ENCODE data around the gene HOXD9. TPM values are rescaled to one million over a fixed set of nuclear protein-coding genes. Genes with fewer than 3 reads are reported as not detected.
A peak's percentile ranks its signal among the peaks of the same experiment; 100 is the strongest.

Gene HOXD9
- total RNA-seq, 1 experiment from 2014 or later = not detected

DNA sequence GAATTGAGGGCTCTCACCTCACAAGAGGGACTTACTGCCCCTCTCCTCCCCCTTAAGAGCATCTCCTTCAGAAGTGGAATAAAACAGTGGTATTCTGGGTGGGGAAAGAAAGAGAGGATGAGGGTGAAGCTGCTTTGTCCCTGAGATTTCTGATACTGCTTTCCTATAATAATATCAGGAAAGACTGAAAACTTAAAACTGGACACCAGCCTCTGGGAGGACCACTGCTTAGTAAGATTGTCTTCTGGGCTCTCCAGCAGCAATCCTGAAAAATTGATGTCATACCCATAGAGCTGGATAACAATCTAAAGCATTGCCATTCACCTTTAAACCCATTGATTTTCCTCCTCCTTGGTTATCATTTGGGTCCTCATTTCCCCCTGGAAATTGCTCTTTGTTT lies 24.1 kb downstream of the HOXD9 start:
- TF ChIP-seq ZNF423 (CRISPR knock-in tag; IDR thresholded peaks at IDR 0.05) (no peak), KAT7 (CRISPR knock-in tag; IDR thresholded peaks at IDR 0.05; ENCODE audit: borderline replicate concordance) (no peak), GTF2I (CRISPR knock-in tag; conservative IDR thresholded peaks at IDR 0.05) (no peak), ZNF138 (CRISPR knock-in tag; conservative IDR thresholded peaks at IDR 0.05) (no peak), SOX15 (CRISPR knock-in tag; IDR thresholded peaks at IDR 0.05) (no peak), NFATC4 (CRISPR knock-in tag; IDR thresholded peaks at IDR 0.05) (no peak), TEAD1 (CRISPR knock-in tag; IDR thresholded peaks at IDR 0.05) (no peak), CBFB (CRISPR knock-in tag; IDR thresholded peaks at IDR 0.05; ENCODE audit: low read depth) (no peak), SMAD3 (CRISPR knock-in tag; IDR thresholded peaks at IDR 0.05; ENCODE audit: borderline replicate concordance) (no peak), ZNF263 (CRISPR knock-in tag; IDR thresholded peaks at IDR 0.05; ENCODE audit: low read depth) (no peak)
- TF ChIP-seq, protein P1, sequence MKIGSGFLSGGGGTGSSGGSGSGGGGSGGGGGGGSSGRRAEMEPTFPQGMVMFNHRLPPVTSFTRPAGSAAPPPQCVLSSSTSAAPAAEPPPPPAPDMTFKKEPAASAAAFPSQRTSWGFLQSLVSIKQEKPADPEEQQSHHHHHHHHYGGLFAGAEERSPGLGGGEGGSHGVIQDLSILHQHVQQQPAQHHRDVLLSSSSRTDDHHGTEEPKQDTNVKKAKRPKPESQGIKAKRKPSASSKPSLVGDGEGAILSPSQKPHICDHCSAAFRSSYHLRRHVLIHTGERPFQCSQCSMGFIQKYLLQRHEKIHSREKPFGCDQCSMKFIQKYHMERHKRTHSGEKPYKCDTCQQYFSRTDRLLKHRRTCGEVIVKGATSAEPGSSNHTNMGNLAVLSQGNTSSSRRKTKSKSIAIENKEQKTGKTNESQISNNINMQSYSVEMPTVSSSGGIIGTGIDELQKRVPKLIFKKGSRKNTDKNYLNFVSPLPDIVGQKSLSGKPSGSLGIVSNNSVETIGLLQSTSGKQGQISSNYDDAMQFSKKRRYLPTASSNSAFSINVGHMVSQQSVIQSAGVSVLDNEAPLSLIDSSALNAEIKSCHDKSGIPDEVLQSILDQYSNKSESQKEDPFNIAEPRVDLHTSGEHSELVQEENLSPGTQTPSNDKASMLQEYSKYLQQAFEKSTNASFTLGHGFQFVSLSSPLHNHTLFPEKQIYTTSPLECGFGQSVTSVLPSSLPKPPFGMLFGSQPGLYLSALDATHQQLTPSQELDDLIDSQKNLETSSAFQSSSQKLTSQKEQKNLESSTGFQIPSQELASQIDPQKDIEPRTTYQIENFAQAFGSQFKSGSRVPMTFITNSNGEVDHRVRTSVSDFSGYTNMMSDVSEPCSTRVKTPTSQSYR (CRISPR knock-in tag; IDR thresholded peaks at IDR 0.05) = no peak
- Mint-ChIP-seq H3K9me3 (no peaks in the 10 kb centered on the region), H3K4me1 (peaks cover 18% of the 10 kb centered on the region), H3K27ac (no peak overlapping the region), H3K36me3 (no peaks in the 10 kb centered on the region), H3K27me3 (ENCODE audit: low read depth) (peaks cover 100% of the 10 kb centered on the region), H3K4me3 (no peak overlapping the region)
- POLR2A ChIA-PET = no interaction called here
- DNase-seq (ENCODE audit: low spot score) = no peak
- CTCF ChIA-PET = interaction anchor here (1.6 kb wide), 1 partner anchor 308 kb away, joined by 9 read pairs; no protein-coding TSS in a partner anchor
- no peak for ATAC-seq

DNA sequence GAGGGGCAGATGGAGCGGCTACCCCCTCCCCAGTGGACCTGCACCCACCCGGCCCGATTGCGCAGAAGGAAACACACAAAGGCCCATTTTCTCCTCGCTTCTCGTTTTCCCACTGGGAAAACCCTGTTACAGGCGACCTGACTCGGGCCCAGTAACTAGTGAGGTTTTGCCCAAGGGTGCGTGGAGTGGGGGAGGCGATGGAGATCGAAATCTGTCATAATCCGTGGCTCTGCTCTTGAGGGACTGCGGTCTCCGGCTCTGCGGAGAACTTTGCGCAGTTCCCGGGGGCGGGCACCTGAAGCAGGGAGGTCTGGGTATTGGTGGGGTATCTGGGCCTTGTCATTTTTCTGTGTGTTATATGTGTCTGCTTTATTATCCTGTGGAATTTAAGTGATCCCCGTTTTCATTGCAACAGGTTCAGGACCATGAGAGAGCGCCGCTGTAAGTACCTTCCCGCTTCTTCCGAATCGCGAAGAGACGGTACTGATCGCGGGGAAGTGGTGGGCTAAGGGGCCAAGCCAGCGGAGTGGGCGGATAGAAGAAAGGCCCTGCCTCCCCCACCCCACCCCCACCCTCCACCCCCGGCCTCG lies 24.8 kb downstream of the HOXD9 start:
- DNase-seq (ENCODE audit: low spot score) (no peak), ATAC-seq (peak; percentile 4; the same call in 1 of the 2 replicates)
- CTCF ChIA-PET = interaction anchor here (1.1 to 1.6 kb wide), 4 partner anchors 36 to 505 kb away, joined by 3 to 9 read pairs (median 4); no protein-coding TSS in a partner anchor
- Mint-ChIP-seq H3K9me3 (no peaks in the 10 kb centered on the region), H3K27me3 (ENCODE audit: low read depth) (peaks cover 100% of the 10 kb centered on the region), H3K4me1 (peaks cover 18% of the 10 kb centered on the region), H3K36me3 (no peaks in the 10 kb centered on the region), H3K4me3 (no peak overlapping the region; the same call in 1 of the 2 replicates), H3K27ac (no peak overlapping the region)
- POLR2A ChIA-PET = no interaction called here
- TF ChIP-seq GABPB1 (CRISPR knock-in tag; IDR thresholded peaks at IDR 0.05) = no peak
- no peak for TF ChIP-seq RORB (CRISPR knock-in tag; IDR thresholded peaks at IDR 0.05)
- TF ChIP-seq, protein P2, sequence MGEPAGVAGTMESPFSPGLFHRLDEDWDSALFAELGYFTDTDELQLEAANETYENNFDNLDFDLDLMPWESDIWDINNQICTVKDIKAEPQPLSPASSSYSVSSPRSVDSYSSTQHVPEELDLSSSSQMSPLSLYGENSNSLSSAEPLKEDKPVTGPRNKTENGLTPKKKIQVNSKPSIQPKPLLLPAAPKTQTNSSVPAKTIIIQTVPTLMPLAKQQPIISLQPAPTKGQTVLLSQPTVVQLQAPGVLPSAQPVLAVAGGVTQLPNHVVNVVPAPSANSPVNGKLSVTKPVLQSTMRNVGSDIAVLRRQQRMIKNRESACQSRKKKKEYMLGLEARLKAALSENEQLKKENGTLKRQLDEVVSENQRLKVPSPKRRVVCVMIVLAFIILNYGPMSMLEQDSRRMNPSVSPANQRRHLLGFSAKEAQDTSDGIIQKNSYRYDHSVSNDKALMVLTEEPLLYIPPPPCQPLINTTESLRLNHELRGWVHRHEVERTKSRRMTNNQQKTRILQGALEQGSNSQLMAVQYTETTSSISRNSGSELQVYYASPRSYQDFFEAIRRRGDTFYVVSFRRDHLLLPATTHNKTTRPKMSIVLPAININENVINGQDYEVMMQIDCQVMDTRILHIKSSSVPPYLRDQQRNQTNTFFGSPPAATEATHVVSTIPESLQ (CRISPR knock-in tag; IDR thresholded peaks at IDR 0.05) = no peak

DNA sequence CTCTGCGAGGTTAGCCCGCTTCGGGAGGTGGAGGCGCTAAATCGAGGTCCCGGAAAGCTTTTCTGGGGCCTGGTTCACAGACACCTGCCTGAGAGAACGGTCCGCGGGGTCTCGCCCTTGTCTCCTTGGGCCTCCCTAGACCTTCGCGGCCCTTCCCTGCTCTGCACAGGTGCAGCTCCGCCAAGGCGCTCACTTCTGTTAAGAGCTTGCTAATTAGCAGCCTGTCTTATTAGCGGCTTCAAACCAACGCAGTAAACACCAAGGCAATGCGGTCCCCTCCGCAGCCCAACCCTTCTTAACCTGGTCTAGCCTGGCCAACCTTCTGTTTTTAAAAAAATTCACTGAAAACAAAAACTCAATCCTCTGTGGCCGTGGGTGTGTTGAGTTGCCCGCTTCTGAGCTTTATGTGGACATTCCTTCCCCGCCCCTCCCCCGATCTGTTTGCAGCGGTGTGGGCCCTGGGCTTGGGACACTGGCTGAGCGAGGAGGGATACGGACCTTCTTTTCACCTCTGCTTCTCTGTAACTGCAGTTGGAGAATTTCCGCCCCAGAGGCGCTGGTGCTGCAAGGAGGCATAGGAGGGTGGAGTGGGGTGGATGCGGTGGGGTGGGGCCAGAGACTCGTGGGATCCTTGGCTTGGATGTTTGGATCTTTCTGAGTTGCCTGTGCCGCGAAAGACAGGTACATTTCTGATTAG lies 25.4 kb downstream of the HOXD9 start:
- H3K36me3 Mint-ChIP-seq = no peaks in the 10 kb centered on the region
- DNase-seq (ENCODE audit: low spot score) (no peak), ATAC-seq (peak; percentile 12; the same call in 1 of the 2 replicates)
- ChIA-PET CTCF (interaction anchor here (1.1 to 1.6 kb wide), 4 partner anchors 37 to 504 kb away, joined by 3 to 9 read pairs (median 4); no protein-coding TSS in a partner anchor), POLR2A (no interaction called here)
- H3K27me3 Mint-ChIP-seq (ENCODE audit: low read depth) = peaks cover 100% of the 10 kb centered on the region
- H3K4me1 Mint-ChIP-seq = peaks cover 22% of the 10 kb centered on the region
- no peak overlapping the region for H3K27ac Mint-ChIP-seq
- H3K4me3 Mint-ChIP-seq = no peak overlapping the region
- TF ChIP-seq ZNF219 (CRISPR knock-in tag; IDR thresholded peaks at IDR 0.05; ENCODE audit: borderline replicate concordance) = no peak
- no peak for TF ChIP-seq KAT7 (CRISPR knock-in tag; IDR thresholded peaks at IDR 0.05; ENCODE audit: borderline replicate concordance)
- TF ChIP-seq, protein P3, sequence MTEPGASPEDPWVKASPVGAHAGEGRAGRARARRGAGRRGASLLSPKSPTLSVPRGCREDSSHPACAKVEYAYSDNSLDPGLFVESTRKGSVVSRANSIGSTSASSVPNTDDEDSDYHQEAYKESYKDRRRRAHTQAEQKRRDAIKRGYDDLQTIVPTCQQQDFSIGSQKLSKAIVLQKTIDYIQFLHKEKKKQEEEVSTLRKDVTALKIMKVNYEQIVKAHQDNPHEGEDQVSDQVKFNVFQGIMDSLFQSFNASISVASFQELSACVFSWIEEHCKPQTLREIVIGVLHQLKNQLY (CRISPR knock-in tag; IDR thresholded peaks at IDR 0.05) = no peak
- H3K9me3 Mint-ChIP-seq = no peaks in the 10 kb centered on the region

All from WTC11 (cell line).